ENCODE data around the gene TBX10.
A peak's percentile ranks its signal among the peaks of the same experiment; 100 is the strongest.

Gene TBX10

GRCh38 chr11:67648140-67648795 is 8.7 kb upstream of the TBX10 start:
- no peak for DNase-seq (ENCODE audit: low spot score)
- no peak for TF ChIP-seq CTCF (IDR thresholded peaks at IDR 0.05)
- Histone ChIP-seq H3K27ac (no peak overlapping the region), H3K4me3 (no peak overlapping the region)

- no peak for TF ChIP-seq CTCF (IDR thresholded peaks at IDR 0.05)
- no peak for DNase-seq (ENCODE audit: low spot score)
- Histone ChIP-seq H3K4me3 (no peak overlapping the region), H3K27ac (no peak overlapping the region)
Observed at GRCh38 chr11:67647471-67647870, 7.9 kb upstream of the TBX10 start.

- no peak overlapping the region for H3K4me3 ChIP-seq
- no peak for TF ChIP-seq CTCF (IDR thresholded peaks at IDR 0.05)
- H3K27ac ChIP-seq, result no peak overlapping the region
Observed at GRCh38 chr11:67646535-67647336, 7.2 kb upstream of the TBX10 start.

GRCh38 chr11:67645521-67646461 is 6.2 kb upstream of the TBX10 start:
- no peak overlapping the region for H3K27ac ChIP-seq
- H3K4me3 ChIP-seq, result no peak overlapping the region
- TF ChIP-seq CTCF (IDR thresholded peaks at IDR 0.05), result no peak
- peak; percentile 36 for DNase-seq (ENCODE audit: low spot score)

More at GRCh38 chr11:67646535-67647336, 7.2 kb upstream of the TBX10 start:
- DNase-seq (ENCODE audit: low spot score), result peak; percentile 64

- no peak for TF ChIP-seq CTCF (IDR thresholded peaks at IDR 0.05)
- Histone ChIP-seq H3K4me3 (no peak overlapping the region), H3K27ac (no peak overlapping the region)
- no peak for DNase-seq (ENCODE audit: low spot score)
Observed at GRCh38 chr11:67644472-67645418, 5.2 kb upstream of the TBX10 start.

- no peak for DNase-seq (ENCODE audit: low spot score)
- Histone ChIP-seq H3K4me3 (no peak overlapping the region), H3K27ac (no peak overlapping the region)
- no peak for TF ChIP-seq CTCF (IDR thresholded peaks at IDR 0.05)
Observed at GRCh38 chr11:67644042-67644441, 4.5 kb upstream of the TBX10 start.
